Choroid plexus epithelial cell (primary cell): ENCODE measurements around the gene FAM78A.
"Not testable (repeated sequence)": the region's sequence is repeated elsewhere in the genome, so short reads cannot be mapped to it uniquely, and the experiment has no call there.

Experiments used
- DNase-seq: peaks from one replicate; pipeline ENCODE4 v3.0.0-alpha.2; 2010; ENCODE audit warnings: low read depth
- H3K4me3 ChIP-seq: 2 replicates; pipeline ENCODE4 v1.5.1; 2011; ENCODE audit warnings: low read depth, mild to moderate bottlenecking, control low read depth, low read length, moderate library complexity
- CTCF ChIP-seq: conservative IDR thresholded peaks from 2 replicates; pipeline ENCODE4 v1.5.1; 2011; ENCODE audit warnings: low read depth, mild to moderate bottlenecking, control low read depth, inconsistent platforms, low read length, moderate library complexity

The FAM78A gene

DNA sequence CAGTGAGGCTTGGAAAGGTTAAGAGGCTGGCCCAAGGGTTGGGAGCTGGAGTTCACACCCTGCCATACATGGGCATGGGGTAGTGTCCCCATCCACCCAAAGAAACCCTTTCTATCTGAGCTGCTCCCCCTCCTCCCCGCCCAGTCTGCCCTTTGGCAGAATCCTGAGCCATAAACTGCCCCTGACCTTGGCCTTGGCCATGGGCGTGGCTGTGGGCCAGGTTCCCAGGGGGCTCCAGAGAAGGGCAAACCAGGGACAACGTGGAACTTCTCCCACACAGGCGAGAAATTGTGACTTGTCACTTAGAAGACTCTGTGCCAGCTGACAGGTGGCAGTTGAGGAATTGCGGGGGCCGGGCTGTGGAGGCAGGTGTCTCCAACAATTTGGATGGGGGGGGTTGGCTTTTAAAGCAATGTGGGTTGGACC lies 4.8 kb downstream of the FAM78A start:
- no peak overlapping the region for H3K4me3 ChIP-seq
- no peak for TF ChIP-seq CTCF
- no peak for DNase-seq

DNA sequence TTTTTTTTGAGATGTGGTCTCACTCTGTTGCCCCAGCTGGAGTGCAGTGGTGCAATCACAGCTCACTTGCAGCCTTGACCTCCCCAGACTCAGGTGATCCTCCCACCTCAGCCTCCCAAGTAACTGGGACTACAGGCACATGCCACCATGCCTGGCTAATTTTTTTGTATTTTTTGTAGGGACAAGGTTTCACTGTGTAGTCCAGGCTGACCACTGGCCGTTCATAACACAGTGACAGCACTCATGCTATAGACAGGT lies 5.4 kb downstream of the FAM78A start:
- not testable (repeated sequence) for H3K4me3 ChIP-seq, DNase-seq

DNA sequence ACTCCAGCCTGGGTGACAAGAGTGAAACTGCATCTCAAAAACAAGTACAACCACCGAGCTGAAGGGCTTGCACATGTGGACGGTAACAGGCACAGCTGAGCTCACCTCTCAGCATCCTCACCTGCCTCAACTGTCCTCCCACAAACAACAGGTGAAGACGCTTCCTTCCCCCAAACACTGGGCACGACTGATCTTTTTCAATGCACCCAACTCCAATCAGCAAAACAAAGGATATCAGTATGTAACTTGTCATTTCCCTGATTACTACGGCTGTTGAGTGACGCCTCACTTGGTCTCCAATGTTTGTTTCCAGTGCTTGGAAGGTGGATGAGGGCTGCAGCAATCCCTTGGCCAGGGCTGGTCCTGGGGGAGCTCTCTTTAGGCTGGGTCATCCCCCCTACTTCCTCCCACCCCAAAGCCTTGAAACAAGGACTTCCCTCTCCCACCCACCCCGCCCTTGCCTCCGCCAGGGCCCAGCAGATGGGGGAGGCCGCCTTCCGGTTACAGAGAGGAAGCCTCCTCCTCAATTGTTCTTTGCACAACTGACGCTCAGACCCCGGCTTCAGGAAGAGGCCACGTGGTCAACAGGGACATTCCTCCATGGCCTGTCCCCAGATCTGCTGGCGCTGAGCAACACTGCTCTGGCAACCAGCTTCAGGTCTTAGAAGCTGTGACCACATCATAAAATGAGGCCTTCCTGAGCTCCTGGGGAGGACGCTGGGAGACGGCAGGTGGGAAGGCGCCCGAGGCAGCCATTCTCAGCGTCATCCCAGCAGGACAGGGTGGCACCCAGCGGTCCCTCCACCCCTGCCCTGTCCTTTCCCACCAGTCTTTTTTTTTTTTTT lies 5.9 kb downstream of the FAM78A start:
- DNase-seq, result no peak
- no peak overlapping the region for H3K4me3 ChIP-seq
- TF ChIP-seq CTCF, result no peak

- no peak overlapping the region for H3K4me3 ChIP-seq
- no peak for DNase-seq
These were observed 9.8 kb downstream of the FAM78A start for GRCh38 chr9:131266266-131267229.

GRCh38 chr9:131264231-131264630 lies 12.1 kb downstream of the FAM78A start:
- TF ChIP-seq CTCF, result no peak
- H3K4me3 ChIP-seq, result no peak overlapping the region
- no peak for DNase-seq

More at GRCh38 chr9:131266266-131267229, 9.8 kb downstream of the FAM78A start:
- no peak for TF ChIP-seq CTCF

DNA sequence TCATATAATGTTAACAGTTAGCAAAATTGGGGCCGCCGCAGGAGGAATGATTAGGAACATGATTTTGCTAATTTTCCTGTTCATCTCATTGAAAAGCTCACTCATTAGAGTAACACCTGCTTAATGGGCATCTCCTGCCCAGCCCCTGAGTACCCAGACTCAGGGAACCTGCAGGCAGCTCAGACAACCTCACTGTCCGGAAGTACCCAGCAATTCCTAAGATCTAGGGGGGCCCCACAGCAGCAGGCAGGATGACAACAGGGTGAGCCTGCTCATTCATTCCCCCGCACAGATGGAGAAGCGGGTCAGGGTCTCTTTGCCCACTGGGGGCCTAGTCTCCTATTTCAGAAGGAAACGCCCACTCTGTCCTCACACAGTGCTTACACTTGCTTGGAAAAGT lies 12.6 kb downstream of the FAM78A start:
- no peak overlapping the region for H3K4me3 ChIP-seq
- no peak for TF ChIP-seq CTCF
- DNase-seq, result no peak

DNA sequence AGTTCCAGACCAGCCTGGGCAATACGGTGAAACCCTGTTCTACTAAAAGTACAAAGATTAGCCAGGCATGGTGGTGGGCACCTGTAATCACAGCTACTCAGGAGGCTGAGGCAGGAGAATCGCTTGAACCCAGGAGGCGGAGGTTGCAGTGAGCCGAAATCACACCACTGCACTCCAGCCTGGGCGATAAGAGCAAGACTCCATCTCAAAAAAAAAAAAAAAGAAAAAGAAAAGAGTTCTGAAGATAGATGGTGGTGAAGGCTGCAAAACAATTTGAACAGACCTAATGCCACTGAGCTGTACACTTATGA lies 13.3 kb downstream of the FAM78A start:
- DNase-seq, H3K4me3 ChIP-seq: not testable (repeated sequence)
